Suprapubic skin (tissue), 4 donors: Measurements from ENCODE around the gene COL4A1.
"Not testable (repeated sequence)": the region's sequence is repeated elsewhere in the genome, so short reads cannot be mapped to it uniquely, and the experiment has no call there.

Experiments used
- EP300 ChIP-seq: sonication (generic); formaldehyde crosslinking; IDR thresholded peaks from one replicate; pipeline ENCODE4 v1.6.1; 2017; ENCODE audit warnings: antibody characterized with exemption
- POLR2A ChIP-seq, 2 donors: fragments of 450-650 bp; IDR thresholded peaks; one replicate each; pipeline ENCODE4 v1.6.1; 2017; ENCODE audit warnings: antibody characterized with exemption in 2 of 2, mild to moderate bottlenecking in 2 of 2, moderate library complexity in 2 of 2
- POLR2AphosphoS5 ChIP-seq, 3 donors: sonication (generic); formaldehyde crosslinking; IDR thresholded peaks; one replicate each; pipeline ENCODE4 v1.6.1; 2017; ENCODE audit warnings: antibody characterized with exemption in 3 of 3
- TF ChIP-seq, protein P1 (sequence below), 2 donors: fragments of 200-600 bp in 1 of 2; fragments of 450-650 bp in 1 of 2; sonication (generic) in 1 of 2; IDR thresholded peaks; one replicate each; pipeline ENCODE4 v1.5.1; 2016 to 2019; ENCODE audit warnings: antibody characterized with exemption in 2 of 2, mild to moderate bottlenecking in 1 of 2, moderate library complexity in 1 of 2

DNA sequence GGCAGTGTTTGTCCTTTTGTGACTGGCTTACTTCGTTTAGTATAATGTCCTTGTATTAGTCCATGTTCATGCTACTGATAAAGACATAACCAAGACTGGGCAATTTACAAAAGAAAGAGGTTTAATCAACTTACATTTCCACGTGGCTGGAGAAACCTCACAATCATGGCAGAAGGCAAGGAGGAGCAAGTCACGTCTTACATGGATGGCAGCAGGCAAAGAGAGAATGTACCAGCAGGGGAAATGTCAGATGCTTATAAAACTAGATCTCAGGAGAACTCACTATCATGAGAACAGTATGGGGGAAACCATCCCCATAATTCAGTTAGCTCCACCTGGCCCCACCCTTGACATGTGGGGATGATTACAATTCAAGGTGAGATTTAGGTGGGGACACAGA, 14.6 kb upstream of the COL4A1 start:
- TF ChIP-seq, protein P1, sequence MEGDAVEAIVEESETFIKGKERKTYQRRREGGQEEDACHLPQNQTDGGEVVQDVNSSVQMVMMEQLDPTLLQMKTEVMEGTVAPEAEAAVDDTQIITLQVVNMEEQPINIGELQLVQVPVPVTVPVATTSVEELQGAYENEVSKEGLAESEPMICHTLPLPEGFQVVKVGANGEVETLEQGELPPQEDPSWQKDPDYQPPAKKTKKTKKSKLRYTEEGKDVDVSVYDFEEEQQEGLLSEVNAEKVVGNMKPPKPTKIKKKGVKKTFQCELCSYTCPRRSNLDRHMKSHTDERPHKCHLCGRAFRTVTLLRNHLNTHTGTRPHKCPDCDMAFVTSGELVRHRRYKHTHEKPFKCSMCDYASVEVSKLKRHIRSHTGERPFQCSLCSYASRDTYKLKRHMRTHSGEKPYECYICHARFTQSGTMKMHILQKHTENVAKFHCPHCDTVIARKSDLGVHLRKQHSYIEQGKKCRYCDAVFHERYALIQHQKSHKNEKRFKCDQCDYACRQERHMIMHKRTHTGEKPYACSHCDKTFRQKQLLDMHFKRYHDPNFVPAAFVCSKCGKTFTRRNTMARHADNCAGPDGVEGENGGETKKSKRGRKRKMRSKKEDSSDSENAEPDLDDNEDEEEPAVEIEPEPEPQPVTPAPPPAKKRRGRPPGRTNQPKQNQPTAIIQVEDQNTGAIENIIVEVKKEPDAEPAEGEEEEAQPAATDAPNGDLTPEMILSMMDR (IDR thresholded peaks at IDR 0.05), result not testable (repeated sequence)
- not testable (repeated sequence) for TF ChIP-seq POLR2A (IDR thresholded peaks at IDR 0.05); POLR2AphosphoS5 (IDR thresholded peaks at IDR 0.05); EP300
